Measurements from ENCODE around the gene ASIC5. TPM values are rescaled to one million over a fixed set of nuclear protein-coding genes. Genes with fewer than 3 reads are reported as not detected.

The ASIC5 gene
- total and polyA plus RNA-seq, 2 donors (not counting 1 experiment from before 2014, with no cell fraction given) = not detected

- Mint-ChIP-seq H3K9me3 (ENCODE audit: insufficient read depth) (no peaks in the 10 kb centered on the region), H3K4me3 (no peak overlapping the region), H3K27ac (no peak overlapping the region), H3K27me3 (peaks cover 4% of the 10 kb centered on the region), H3K4me1 (no peaks in the 10 kb centered on the region)
- ChIA-PET CTCF (no interaction called here), POLR2A (no interaction called here)
- no peak for TF ChIP-seq CTCF (IDR thresholded peaks at IDR 0.05)
- TF ChIP-seq EZH2 (IDR thresholded peaks at IDR 0.05; ENCODE audit: borderline replicate concordance, insufficient read depth, low read depth, low read length, poor library complexity, severe bottlenecking) = no peak
- H2AFZ ChIP-seq (ENCODE audit: insufficient read depth, low read depth, low read length, poor library complexity, severe bottlenecking) = no peak overlapping the region
- H3K27ac ChIP-seq (ENCODE audit: low read length in 2 of 2) = no peak overlapping the region
- intact Hi-C loops (cut with micrococcal nuclease) = no loop called here
- H3K27me3 ChIP-seq (replicated peaks in 1 of 4; ENCODE audit: control extremely low read depth in 1 of 4, control insufficient read depth in 3 of 4, insufficient read depth in 4 of 4, low read length in 3 of 4) = no peaks in the 10 kb centered on the region
- H3K9me3 ChIP-seq (ENCODE audit: control extremely low read depth in 1 of 3, control insufficient read depth in 2 of 3, insufficient read depth in 1 of 3, low read length in 2 of 3) = no peaks in the 10 kb centered on the region
- no peaks in the 10 kb centered on the region for H3K4me1 ChIP-seq (ENCODE audit: control insufficient read depth in 2 of 2, insufficient read depth in 2 of 2, low read length in 2 of 2)
- H3K9ac ChIP-seq (ENCODE audit: low read length) = no peak overlapping the region
- H3K36me3 ChIP-seq (replicated peaks in 1 of 2; ENCODE audit: control extremely low read depth in 1 of 2, control insufficient read depth in 1 of 2, extremely low read depth in 1 of 2, insufficient read depth in 2 of 2, low read length in 1 of 2) = no peaks in the 10 kb centered on the region
- no peak for DNase-seq
- no peak overlapping the region for H3K4me2 ChIP-seq (replicated peaks; ENCODE audit: low read depth, low read length, poor library complexity, severe bottlenecking)
- H3K79me2 ChIP-seq (ENCODE audit: control insufficient read depth, insufficient read depth, low read length) = no peaks in the 10 kb centered on the region
- H3K4me3 ChIP-seq (ENCODE audit: control extremely low read depth in 1 of 5, extremely low read depth in 1 of 5, insufficient read depth in 1 of 5, low read depth in 2 of 5, low read length in 4 of 5) = no peak overlapping the region
- no peak for ATAC-seq (ENCODE audit: low read depth)
- no peaks in the 10 kb centered on the region for H4K20me1 ChIP-seq (ENCODE audit: control insufficient read depth, insufficient read depth, low read length, poor library complexity, severe bottlenecking)
- no CpG with 5 or more reads among the region's 1 CpG for WGBS (ENCODE audit: insufficient coverage)
Observed at GRCh38 chr4:155784637-155785036, 81.4 kb downstream of the ASIC5 start.

GRCh38 chr4:155781249-155781831 is 84.7 kb downstream of the ASIC5 start:
- H3K4me1 Mint-ChIP-seq = no peaks in the 10 kb centered on the region
- POLR2A ChIA-PET = no interaction called here

More at GRCh38 chr4:155781249-155781831, 84.7 kb downstream of the ASIC5 start:
- H3K36me3 ChIP-seq (replicated peaks in 1 of 2; ENCODE audit: control extremely low read depth in 1 of 2, control insufficient read depth in 1 of 2, extremely low read depth in 1 of 2, insufficient read depth in 2 of 2, low read length in 1 of 2) = no peaks in the 10 kb centered on the region
- H2AFZ ChIP-seq (ENCODE audit: insufficient read depth, low read depth, low read length, poor library complexity, severe bottlenecking) = no peak overlapping the region
- TF ChIP-seq CTCF (IDR thresholded peaks at IDR 0.05) (no peak), EZH2 (IDR thresholded peaks at IDR 0.05; ENCODE audit: borderline replicate concordance, insufficient read depth, low read depth, low read length, poor library complexity, severe bottlenecking) (no peak)
- CTCF ChIA-PET = no interaction called here
- H3K4me3 ChIP-seq (ENCODE audit: control extremely low read depth in 1 of 5, extremely low read depth in 1 of 5, insufficient read depth in 1 of 5, low read depth in 2 of 5, low read length in 4 of 5) = no peak overlapping the region
- H3K4me3 Mint-ChIP-seq = no peak overlapping the region
- intact Hi-C loops (cut with micrococcal nuclease) = no loop called here
- H3K4me1 ChIP-seq (ENCODE audit: control insufficient read depth in 2 of 2, insufficient read depth in 2 of 2, low read length in 2 of 2) = no peaks in the 10 kb centered on the region
- no peak overlapping the region for H3K9ac ChIP-seq (ENCODE audit: low read length)
- DNase-seq = no peak
- H3K27ac ChIP-seq (ENCODE audit: low read length in 2 of 2) = no peak overlapping the region
- ATAC-seq (ENCODE audit: low read depth) = no peak
- H3K9me3 ChIP-seq (ENCODE audit: control extremely low read depth in 1 of 3, control insufficient read depth in 2 of 3, insufficient read depth in 1 of 3, low read length in 2 of 3) = no peaks in the 10 kb centered on the region
- H3K27ac Mint-ChIP-seq = no peak overlapping the region
- no peaks in the 10 kb centered on the region for H3K27me3 ChIP-seq (replicated peaks in 1 of 4; ENCODE audit: control extremely low read depth in 1 of 4, control insufficient read depth in 3 of 4, insufficient read depth in 4 of 4, low read length in 3 of 4)
- no peak overlapping the region for H3K4me2 ChIP-seq (replicated peaks; ENCODE audit: low read depth, low read length, poor library complexity, severe bottlenecking)
- no peaks in the 10 kb centered on the region for H3K9me3 Mint-ChIP-seq (ENCODE audit: insufficient read depth)
- no peaks in the 10 kb centered on the region for H3K79me2 ChIP-seq (ENCODE audit: control insufficient read depth, insufficient read depth, low read length)
- H3K27me3 Mint-ChIP-seq = no peaks in the 10 kb centered on the region
- no peaks in the 10 kb centered on the region for H4K20me1 ChIP-seq (ENCODE audit: control insufficient read depth, insufficient read depth, low read length, poor library complexity, severe bottlenecking)
- WGBS (ENCODE audit: insufficient coverage) = no CpG with 5 or more reads among the region's 4 CpGs

Measured in B cell (primary cell).